MM.1S (cell line): Measurements from ENCODE around the gene TCN2.

Experiments used
- CTCF ChIP-seq: fragments of 300-600 bp; sonication (generic); IDR thresholded peaks from 2 replicates; pipeline ENCODE4 v1.5.1; 2016; ENCODE audit warnings: antibody characterized with exemption, low read length, mixed read lengths
- EZH2 ChIP-seq: fragments of 300-600 bp; sonication (generic); optimal IDR thresholded peaks from 2 replicates; pipeline ENCODE3; 2017; ENCODE audit warnings: low read depth, mild to moderate bottlenecking, antibody characterized with exemption, low read length, mixed read lengths
- EZH2phosphoT487 ChIP-seq: fragments of 300-600 bp; sonication (generic); IDR thresholded peaks from 2 replicates; pipeline ENCODE4 v1.6.1; 2018; ENCODE audit warnings: antibody characterized with exemption, low read length

GRCh38 chr22:30668386-30668710, 61.4 kb downstream of the TCN2 start:
- TF ChIP-seq CTCF (no peak), EZH2 (no peak), EZH2phosphoT487 (no peak)
